H9 (cell line): ENCODE results near the gene FGFR4. TPM values are rescaled to one million over a fixed set of nuclear protein-coding genes. Genes with fewer than 3 reads are reported as not detected.

Experiments
- DNase-seq: peaks from one replicate; pipeline ENCODE4 v3.0.0-alpha.2; 2017
- H2AFZ ChIP-seq: one replicate; pipeline ENCODE4 v1.6.1; 2013; ENCODE audit warnings: mild to moderate bottlenecking, low read length, control low read depth, moderate library complexity
- H2AK5ac ChIP-seq: 2 replicates; pipeline ENCODE4 v1.6.1; 2013; ENCODE audit warnings: low read length, control low read depth, mixed read lengths; ENCODE audit not compliant: insufficient read length
- H2BK120ac ChIP-seq: one replicate; pipeline ENCODE4 v1.6.1; 2013; ENCODE audit warnings: low read depth, mild to moderate bottlenecking, low read length, control low read depth, inconsistent platforms; ENCODE audit not compliant: poor library complexity, severe bottlenecking
- H2BK12ac ChIP-seq: 2 replicates; pipeline ENCODE4 v1.6.1; 2013; ENCODE audit warnings: low read length, control low read depth, mixed read lengths, low read depth; ENCODE audit not compliant: insufficient read length
- H2BK15ac ChIP-seq: 2 replicates; pipeline ENCODE4 v1.6.1; 2013; ENCODE audit warnings: low read depth, low read length, control low read depth
- H2BK20ac ChIP-seq: one replicate; pipeline ENCODE4 v1.6.1; 2013; ENCODE audit warnings: low read depth, mild to moderate bottlenecking, low read length, control low read depth, inconsistent platforms; ENCODE audit not compliant: poor library complexity, severe bottlenecking
- H2BK5ac ChIP-seq: 2 replicates; pipeline ENCODE4 v1.6.1; 2013; ENCODE audit warnings: low read length, control low read depth, mixed read lengths; ENCODE audit not compliant: insufficient read length
- H3K14ac ChIP-seq: 2 replicates; pipeline ENCODE4 v1.6.1; 2013; ENCODE audit warnings: low read length, control low read depth; ENCODE audit not compliant: insufficient read depth
- H3K18ac ChIP-seq: 2 replicates; pipeline ENCODE4 v1.6.1; 2013; ENCODE audit warnings: low read depth, mild to moderate bottlenecking, mixed read lengths, low read length, control low read depth; ENCODE audit not compliant: insufficient read length
- H3K23ac ChIP-seq: 2 replicates; pipeline ENCODE4 v1.6.1; 2013; ENCODE audit warnings: low read length, control low read depth, mixed read lengths, low read depth; ENCODE audit not compliant: insufficient read length
- H3K23me2 ChIP-seq: 2 replicates; pipeline ENCODE4 v1.6.1; 2013; ENCODE audit warnings: low read depth, mild to moderate bottlenecking, mixed read lengths, low read length, control low read depth; ENCODE audit not compliant: insufficient read length, poor library complexity, severe bottlenecking
- H3K27ac ChIP-seq: 2 replicates; pipeline ENCODE4 v1.5.1; 2013; ENCODE audit warnings: low read length, control low read depth, mixed read lengths, low read depth; ENCODE audit not compliant: insufficient read length
- H3K27me3 ChIP-seq: 2 replicates; pipeline ENCODE4 v1.6.1; 2013; ENCODE audit warnings: low read length, control low read depth, inconsistent platforms; ENCODE audit not compliant: insufficient read depth
- H3K4ac ChIP-seq: 2 replicates; pipeline ENCODE4 v1.6.1; 2013; ENCODE audit warnings: low read depth, mild to moderate bottlenecking, control low read depth, inconsistent platforms, low read length, moderate library complexity
- H3K4me1 ChIP-seq: 2 replicates; pipeline ENCODE4 v1.6.1; 2013; ENCODE audit warnings: low read length, control low read depth, inconsistent platforms; ENCODE audit not compliant: insufficient read depth
- H3K4me2 ChIP-seq: 2 replicates; pipeline ENCODE4 v1.6.1; 2013; ENCODE audit warnings: low read length, control low read depth, mixed read lengths; ENCODE audit not compliant: insufficient read length, insufficient read depth
- H3K56ac ChIP-seq: 2 replicates; pipeline ENCODE4 v1.6.1; 2013; ENCODE audit warnings: low read depth, mild to moderate bottlenecking, mixed read lengths, low read length, control low read depth; ENCODE audit not compliant: insufficient read length
- H3K79me1 ChIP-seq: 2 replicates; pipeline ENCODE4 v1.6.1; 2013; ENCODE audit warnings: low read depth, mild to moderate bottlenecking, moderate library complexity, low read length, control low read depth, inconsistent platforms; ENCODE audit not compliant: insufficient read depth, poor library complexity, severe bottlenecking
- H3K79me2 ChIP-seq: 2 replicates; pipeline ENCODE4 v1.6.1; 2013; ENCODE audit warnings: low read length, control low read depth, inconsistent platforms; ENCODE audit not compliant: insufficient read depth
- H3K9ac ChIP-seq: 2 replicates; pipeline ENCODE4 v1.6.1; 2013; ENCODE audit warnings: low read length, control low read depth, mixed read lengths; ENCODE audit not compliant: insufficient read length; ENCODE audit errors: extremely low read depth
- H3K9me3 ChIP-seq: one replicate; pipeline ENCODE4 v1.6.1; 2013; ENCODE audit warnings: low read depth, low read length, inconsistent platforms; ENCODE audit not compliant: control insufficient read depth
- H3T11ph ChIP-seq: one replicate; pipeline ENCODE4 v1.6.1; 2013; ENCODE audit warnings: mild to moderate bottlenecking, low read length, control low read depth, inconsistent platforms
- H4K20me1 ChIP-seq: one replicate; pipeline ENCODE4 v1.6.1; 2013; ENCODE audit not compliant: control insufficient read depth, insufficient read length, insufficient read depth
- H4K5ac ChIP-seq: 2 replicates; pipeline ENCODE4 v1.6.1; 2013; ENCODE audit warnings: low read depth, mild to moderate bottlenecking, mixed read lengths, low read length, control low read depth; ENCODE audit not compliant: insufficient read length
- H4K8ac ChIP-seq: replicated peaks from 2 replicates; pipeline ENCODE4 v1.6.1; 2013; ENCODE audit warnings: low read length, control low read depth, mixed read lengths, low read depth; ENCODE audit not compliant: insufficient read length
- H4K91ac ChIP-seq: 2 replicates; pipeline ENCODE4 v1.6.1; 2013; ENCODE audit warnings: low read depth, mild to moderate bottlenecking, moderate library complexity, mixed read lengths, low read length, control low read depth; ENCODE audit not compliant: insufficient read length
- H3K27ac Mint-ChIP-seq, 3 experiments: 2 replicates in 2 of 3; 3 replicates in 1 of 3; pipeline ENCODE4 v1.8.0; 2020 to 2021; ENCODE audit warnings: mixed read lengths in 3 of 3, mild to moderate bottlenecking in 1 of 3, moderate library complexity in 1 of 3
- H3K27me3 Mint-ChIP-seq: 2 replicates; pipeline ENCODE4 v1.8.0; 2021; ENCODE audit warnings: low read depth, mild to moderate bottlenecking, moderate library complexity, mixed read lengths
- H3K36me3 Mint-ChIP-seq, 3 experiments: 2 replicates in 2 of 3; 3 replicates in 1 of 3; pipeline ENCODE4 v1.8.0; 2020 to 2021; ENCODE audit warnings: low read depth in 3 of 3, mixed read lengths in 3 of 3; ENCODE audit not compliant: insufficient read depth in 1 of 3
- H3K4me1 Mint-ChIP-seq, 2 experiments: 2 replicates each; pipeline ENCODE4 v1.8.0; 2020; ENCODE audit warnings: mixed read lengths in 2 of 2
- H3K4me3 Mint-ChIP-seq, 2 experiments: 2 replicates in 1 of 2; 3 replicates in 1 of 2; pipeline ENCODE4 v1.8.0; 2020 to 2021; ENCODE audit warnings: mild to moderate bottlenecking in 2 of 2, mixed read lengths in 2 of 2, moderate library complexity in 1 of 2
- H3K9me3 Mint-ChIP-seq, 2 experiments: 2 replicates in 1 of 2; 3 replicates in 1 of 2; pipeline ENCODE4 v1.8.0; 2020; ENCODE audit warnings: mild to moderate bottlenecking in 2 of 2, mixed read lengths in 2 of 2, moderate library complexity in 1 of 2
- WGBS: extraction: QIAGEN DNeasy Blood & Tissue Kit; methylation state at CpG from one replicate; pipeline ENCODE4 v1.1.7; 2013; ENCODE audit warnings: missing lambda C conversion rate, low lambda C conversion rate, mixed read lengths; ENCODE audit not compliant: insufficient read length; ENCODE audit errors: extremely low coverage; 5-methylcytosine and 5-hydroxymethylcytosine counted together
- total RNA-seq: library from RNA; stranded (reverse); gene quantifications from 2 replicates; pipeline ENCODE4 v1.2.1, GENCODE V29; 2021
- TF ChIP-seq, protein P1 (sequence below): fragments of 200-600 bp; sonication (generic); conservative IDR thresholded peaks from 3 replicates; pipeline ENCODE4 v1.8.0; 2021; ENCODE audit warnings: antibody characterized with exemption, mild to moderate bottlenecking

FGFR4 gene
- total RNA-seq, 1 experiment from 2014 or later: 52.8 TPM

DNA sequence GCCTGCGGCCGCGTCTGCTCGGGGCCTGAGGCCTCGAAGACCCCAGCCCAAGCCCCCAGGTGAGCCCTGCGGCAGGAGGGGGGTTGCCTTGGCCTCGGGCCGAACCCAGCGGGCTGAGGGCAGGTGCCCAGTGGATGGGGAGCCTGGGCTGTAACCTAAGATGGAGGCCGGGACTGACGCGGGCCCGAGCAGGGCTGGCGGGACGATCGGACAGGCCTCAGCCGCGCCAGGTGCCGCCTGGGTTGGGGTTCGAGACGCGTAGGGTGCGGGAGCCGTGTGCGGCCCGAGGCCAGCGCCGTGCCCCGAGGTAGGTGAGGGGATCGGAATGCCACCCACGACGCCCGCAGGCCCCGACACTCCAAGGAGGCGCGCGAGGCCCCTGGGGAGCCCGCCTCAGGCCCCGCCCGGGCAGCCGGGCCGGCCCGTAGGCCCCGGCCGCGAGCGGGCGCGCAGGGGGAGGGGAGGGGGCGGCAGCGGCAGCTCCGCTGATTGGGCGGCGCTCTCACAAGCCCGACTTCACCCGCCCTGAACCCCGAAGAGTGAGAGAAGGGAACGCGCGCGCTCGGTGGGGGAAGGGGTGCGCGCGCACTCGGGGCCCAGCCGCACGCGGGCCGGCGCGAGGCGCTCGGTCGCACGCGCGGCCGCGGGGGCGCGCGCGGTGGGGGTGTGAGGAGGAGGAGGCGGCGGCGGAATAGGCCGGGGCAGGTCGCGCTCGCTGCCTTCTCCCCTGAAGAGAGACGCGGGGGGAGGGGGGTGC, 46.6 kb downstream of the FGFR4 start, which contains the start of gene NSD1:
NSD1 (plus strand) TSS at position 678 of the 757 bp plus-strand sequence. CDS start 1,331 bp downstream, outside the sequence.
- no peak within 1 kb of the TSS for H2AFZ ChIP-seq
- peaks cover 16% of the 10 kb centered on the region for H3K4me1 ChIP-seq
- peak within 1 kb of the TSS; percentile 99 for H4K91ac ChIP-seq
- H2BK120ac ChIP-seq: peak within 1 kb of the TSS; percentile 88
- peak within 1 kb of the TSS; percentile 81 for H3K27ac ChIP-seq
- H3K9me3 Mint-ChIP-seq: no peaks in the 10 kb centered on the region
- H3K4me1 Mint-ChIP-seq: peaks cover 34 to 43% of the 10 kb centered on the region in 2 experiments
- no CpG with 5 or more reads among the region's 93 CpGs for WGBS
- H2BK15ac ChIP-seq: 0 out of 2 replicates have a peak within 1 kb of the TSS, but pooled peaks have one; percentile 39
- H3T11ph ChIP-seq: no peak within 1 kb of the TSS
- no peak within 1 kb of the TSS for H2AK5ac ChIP-seq
- no peaks in the 10 kb centered on the region for H3K79me1 ChIP-seq
- H2BK12ac ChIP-seq: peak within 1 kb of the TSS; percentile 71
- no peaks in the 10 kb centered on the region for H4K20me1 ChIP-seq
- TF ChIP-seq, protein P1, sequence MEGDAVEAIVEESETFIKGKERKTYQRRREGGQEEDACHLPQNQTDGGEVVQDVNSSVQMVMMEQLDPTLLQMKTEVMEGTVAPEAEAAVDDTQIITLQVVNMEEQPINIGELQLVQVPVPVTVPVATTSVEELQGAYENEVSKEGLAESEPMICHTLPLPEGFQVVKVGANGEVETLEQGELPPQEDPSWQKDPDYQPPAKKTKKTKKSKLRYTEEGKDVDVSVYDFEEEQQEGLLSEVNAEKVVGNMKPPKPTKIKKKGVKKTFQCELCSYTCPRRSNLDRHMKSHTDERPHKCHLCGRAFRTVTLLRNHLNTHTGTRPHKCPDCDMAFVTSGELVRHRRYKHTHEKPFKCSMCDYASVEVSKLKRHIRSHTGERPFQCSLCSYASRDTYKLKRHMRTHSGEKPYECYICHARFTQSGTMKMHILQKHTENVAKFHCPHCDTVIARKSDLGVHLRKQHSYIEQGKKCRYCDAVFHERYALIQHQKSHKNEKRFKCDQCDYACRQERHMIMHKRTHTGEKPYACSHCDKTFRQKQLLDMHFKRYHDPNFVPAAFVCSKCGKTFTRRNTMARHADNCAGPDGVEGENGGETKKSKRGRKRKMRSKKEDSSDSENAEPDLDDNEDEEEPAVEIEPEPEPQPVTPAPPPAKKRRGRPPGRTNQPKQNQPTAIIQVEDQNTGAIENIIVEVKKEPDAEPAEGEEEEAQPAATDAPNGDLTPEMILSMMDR: no peak
- H3K18ac ChIP-seq: peak within 1 kb of the TSS; percentile 99
- H4K8ac ChIP-seq: no peak within 1 kb of the TSS
- peak within 1 kb of the TSS; percentile 82 to 91 for H3K4me3 Mint-ChIP-seq
- H3K4me2 ChIP-seq: peak within 1 kb of the TSS; percentile 59
- peak within 1 kb of the TSS; percentile 33 for H4K5ac ChIP-seq
- peaks cover 32% of the 10 kb centered on the region; the same call in 1 of the 2 replicates for H3K79me2 ChIP-seq
- H3K23ac ChIP-seq: no peak within 1 kb of the TSS
- no peaks in the 10 kb centered on the region for H3K27me3 ChIP-seq
- H3K9ac ChIP-seq: peak within 1 kb of the TSS; percentile 91
- H3K23me2 ChIP-seq: peaks cover 18% of the 10 kb centered on the region
- H3K4ac ChIP-seq: peak within 1 kb of the TSS; percentile 87
- H2BK20ac ChIP-seq: no peak within 1 kb of the TSS
- no peak within 1 kb of the TSS for H3K56ac ChIP-seq
- peaks cover 4% of the 10 kb centered on the region; the same call in 1 of the 2 replicates for H3K27me3 Mint-ChIP-seq
- peak within 1 kb of the TSS; percentile 81 for H2BK5ac ChIP-seq
- peak; percentile 95 for DNase-seq
- H3K36me3 Mint-ChIP-seq: peaks cover 29 to 38% (median 38%) of the 10 kb centered on the region in 3 experiments
- peak within 1 kb of the TSS; percentile 99 for H3K14ac ChIP-seq
- peak within 1 kb of the TSS; percentile 96 to 99 (median 97) for H3K27ac Mint-ChIP-seq
- no peaks in the 10 kb centered on the region for H3K9me3 ChIP-seq
